Measurements from ENCODE around the gene AKR1B1. TPM values are rescaled to one million over a fixed set of nuclear protein-coding genes. Genes with fewer than 3 reads are reported as not detected.

The AKR1B1 gene
- polyA plus RNA-seq, 1 experiment = 337 TPM

- no peak for TF ChIP-seq CTCF (IDR thresholded peaks at IDR 0.05; ENCODE audit: low read depth, low read length)
- CTCF ChIA-PET = no interaction called here
- Histone ChIP-seq H3K27me3 (ENCODE audit: control insufficient read depth, insufficient read depth, low read length) (no peaks in the 10 kb centered on the region), H3K27ac (ENCODE audit: low read depth, low read length) (no peak overlapping the region), H3K4me3 (ENCODE audit: low read depth, low read length) (no peak overlapping the region), H3K9me3 (ENCODE audit: control insufficient read depth, insufficient read depth, low read length) (no peaks in the 10 kb centered on the region)
- no peak for DNase-seq (ENCODE audit: low read depth, low spot score)
- POLR2A ChIA-PET = no interaction called here
Measured at GRCh38 chr7:134394056-134394455, 64.8 kb downstream of the AKR1B1 start.

Other genes starting within 250 kb of the AKR1B1 start
- 26.1 and 27.9 TPM in 2 replicates for gene SLC35B4, start 142.2 kb downstream of the AKR1B1 start, polyA plus RNA-seq (2011; rRNA removed)
- gene AKR1B10, start 68.5 kb upstream of the AKR1B1 start, polyA plus RNA-seq (2011; rRNA removed) = 2.2 and 7.3 TPM in 2 replicates
- gene AKR1B15, start 90.0 kb upstream of the AKR1B1 start, polyA plus RNA-seq (2011; rRNA removed) = 0.10 TPM in 1 of 2 replicates, not detected in the other
- 31.2 and 43.1 TPM in 2 replicates for gene BPGM, start 187.8 kb upstream of the AKR1B1 start, polyA plus RNA-seq (2011; rRNA removed)

Data from AG04450 (cell line).